K562 (cell line): ENCODE results near the gene ENDOD1.

ENCODE experiments used
- CREM ChIP-seq: IDR thresholded peaks from 2 replicates; pipeline ENCODE4 v1.6.1; 2014; ENCODE audit warnings: antibody characterized with exemption, low read depth
- ESRRA ChIP-seq: fragments of 450-650 bp; IDR thresholded peaks from 2 replicates; pipeline ENCODE4 v1.6.1; 2014; ENCODE audit warnings: low read depth, mild to moderate bottlenecking, moderate library complexity, borderline replicate concordance
- HNRNPH1 ChIP-seq: fragments of 200-400 bp; formaldehyde crosslinking; optimal IDR thresholded peaks from 2 replicates; pipeline ENCODE3; 2017; ENCODE audit warnings: low read depth, mild to moderate bottlenecking, low read length, moderate library complexity
- MAFF ChIP-seq: IDR thresholded peaks from 2 replicates; pipeline ENCODE4 v1.6.1; 2012; ENCODE audit warnings: low read length, improper control_type of control experiment
- POLR2A ChIP-seq: fragments of 450-650 bp; conservative IDR thresholded peaks from 2 replicates; pipeline ENCODE4 v1.6.1; 2016
- SIN3A ChIP-seq, 2 experiments: fragments of 150-350 bp in 1 of 2; IDR thresholded peaks; 2 replicates each; pipeline ENCODE4 v1.6.1; 2011 to 2016; ENCODE audit warnings: borderline replicate concordance in 2 of 2, low read depth in 2 of 2, low read length in 2 of 2, mild to moderate bottlenecking in 2 of 2, moderate library complexity in 2 of 2; ENCODE audit not compliant: control insufficient read depth in 1 of 2
- SOX6 ChIP-seq: fragments of 450-650 bp; IDR thresholded peaks from 2 replicates; pipeline ENCODE4 v1.6.1; 2014; ENCODE audit warnings: mild to moderate bottlenecking
- YY1 ChIP-seq, 3 experiments: IDR thresholded peaks; 2 replicates each; pipeline ENCODE4 v1.6.1; 2011; ENCODE audit warnings: low read length in 2 of 3, mild to moderate bottlenecking in 2 of 3, moderate library complexity in 2 of 3, borderline replicate concordance in 1 of 3, control low read depth in 1 of 3, low read depth in 1 of 3; ENCODE audit not compliant: insufficient read depth in 3 of 3, insufficient replicate concordance in 2 of 3, control insufficient read depth in 1 of 3, insufficient read length in 1 of 3; ENCODE audit errors: extremely low read depth in 1 of 3
- ZNF274 ChIP-seq: IDR thresholded peaks from 2 replicates; pipeline ENCODE4 v1.6.1; 2011; ENCODE audit warnings: low read depth, mild to moderate bottlenecking, low read length, moderate library complexity, borderline replicate concordance
- TF ChIP-seq, protein P1 (sequence below): fragments of 450-650 bp; conservative IDR thresholded peaks from 2 replicates; pipeline ENCODE4 v1.6.1; 2016; ENCODE audit warnings: missing genetic modification characterization, low read depth, mild to moderate bottlenecking, control low read depth, missing compliant biosample characterization
- TF ChIP-seq, protein P2 (sequence below): fragments of 450-650 bp; conservative IDR thresholded peaks from 2 replicates; pipeline ENCODE4 v1.6.1; 2016; ENCODE audit warnings: missing genetic modification characterization, low read depth, mild to moderate bottlenecking, missing compliant biosample characterization, moderate library complexity
- TF ChIP-seq, protein P3 (sequence below): fragments of 450-650 bp; formaldehyde crosslinking; IDR thresholded peaks from 2 replicates; pipeline ENCODE4 v1.4.0; 2022; ENCODE audit warnings: missing genetic modification characterization
- TF ChIP-seq, protein P4 (sequence below): fragments of 150-350 bp; IDR thresholded peaks from 2 replicates; pipeline ENCODE4 v1.6.1; 2014; ENCODE audit warnings: low read depth, mild to moderate bottlenecking, low read length, borderline replicate concordance

DNA sequence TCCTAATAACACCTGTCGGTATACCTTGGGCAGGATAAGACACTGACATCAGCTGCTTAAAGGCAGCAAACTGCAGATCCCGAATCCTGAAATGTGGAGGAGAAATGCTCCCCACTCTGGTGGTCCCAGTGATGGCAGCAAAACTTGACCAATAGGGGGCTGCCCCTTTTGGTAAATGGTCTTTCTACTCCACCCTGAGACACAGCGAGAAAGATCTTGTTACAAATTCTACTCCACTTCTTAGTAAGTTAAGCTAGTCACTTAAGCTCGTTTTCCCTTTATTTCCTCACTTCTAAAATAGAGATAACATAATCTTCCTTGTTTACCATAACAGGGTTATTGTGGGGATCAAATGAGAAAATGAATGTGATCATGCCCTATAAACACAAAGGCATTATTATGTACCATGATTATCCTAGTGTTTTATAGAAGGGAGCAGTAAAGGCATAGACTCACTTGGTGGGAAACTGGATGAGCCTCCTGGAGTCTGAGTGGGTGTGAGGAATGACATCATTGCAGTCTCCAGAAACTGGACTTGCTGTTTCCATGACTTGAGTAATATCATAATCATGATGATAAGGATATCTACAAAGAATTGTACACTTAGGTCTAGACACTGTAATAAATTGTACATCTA lies 50.9 kb downstream of the ENDOD1 start:
- TF ChIP-seq, protein P1, sequence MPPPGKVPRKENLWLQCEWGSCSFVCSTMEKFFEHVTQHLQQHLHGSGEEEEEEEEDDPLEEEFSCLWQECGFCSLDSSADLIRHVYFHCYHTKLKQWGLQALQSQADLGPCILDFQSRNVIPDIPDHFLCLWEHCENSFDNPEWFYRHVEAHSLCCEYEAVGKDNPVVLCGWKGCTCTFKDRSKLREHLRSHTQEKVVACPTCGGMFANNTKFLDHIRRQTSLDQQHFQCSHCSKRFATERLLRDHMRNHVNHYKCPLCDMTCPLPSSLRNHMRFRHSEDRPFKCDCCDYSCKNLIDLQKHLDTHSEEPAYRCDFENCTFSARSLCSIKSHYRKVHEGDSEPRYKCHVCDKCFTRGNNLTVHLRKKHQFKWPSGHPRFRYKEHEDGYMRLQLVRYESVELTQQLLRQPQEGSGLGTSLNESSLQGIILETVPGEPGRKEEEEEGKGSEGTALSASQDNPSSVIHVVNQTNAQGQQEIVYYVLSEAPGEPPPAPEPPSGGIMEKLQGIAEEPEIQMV = no peak
- TF ChIP-seq YY1 (IDR thresholded peaks at IDR 0.05; ENCODE audit: borderline replicate concordance in 1 of 3, control insufficient read depth in 1 of 3, extremely low read depth in 1 of 3, insufficient read depth in 3 of 3, insufficient read length in 1 of 3, insufficient replicate concordance in 2 of 3, low read depth in 1 of 3, low read length in 2 of 3) (no peak), CREM (0 out of 2 replicates have a peak, but pooled peaks have one; percentile 11), HNRNPH1 (no peak), SIN3A (IDR thresholded peaks at IDR 0.05; ENCODE audit: borderline replicate concordance in 2 of 2, control insufficient read depth in 1 of 2, low read depth in 2 of 2, low read length in 2 of 2) (no peak), ZNF274 (no peak), SOX6 (no peak), ESRRA (no peak), POLR2A (no peak), MAFF (no peak)
- TF ChIP-seq, protein P2, sequence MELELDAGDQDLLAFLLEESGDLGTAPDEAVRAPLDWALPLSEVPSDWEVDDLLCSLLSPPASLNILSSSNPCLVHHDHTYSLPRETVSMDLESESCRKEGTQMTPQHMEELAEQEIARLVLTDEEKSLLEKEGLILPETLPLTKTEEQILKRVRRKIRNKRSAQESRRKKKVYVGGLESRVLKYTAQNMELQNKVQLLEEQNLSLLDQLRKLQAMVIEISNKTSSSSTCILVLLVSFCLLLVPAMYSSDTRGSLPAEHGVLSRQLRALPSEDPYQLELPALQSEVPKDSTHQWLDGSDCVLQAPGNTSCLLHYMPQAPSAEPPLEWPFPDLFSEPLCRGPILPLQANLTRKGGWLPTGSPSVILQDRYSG (tag) = no peak
- TF ChIP-seq, protein P3, sequence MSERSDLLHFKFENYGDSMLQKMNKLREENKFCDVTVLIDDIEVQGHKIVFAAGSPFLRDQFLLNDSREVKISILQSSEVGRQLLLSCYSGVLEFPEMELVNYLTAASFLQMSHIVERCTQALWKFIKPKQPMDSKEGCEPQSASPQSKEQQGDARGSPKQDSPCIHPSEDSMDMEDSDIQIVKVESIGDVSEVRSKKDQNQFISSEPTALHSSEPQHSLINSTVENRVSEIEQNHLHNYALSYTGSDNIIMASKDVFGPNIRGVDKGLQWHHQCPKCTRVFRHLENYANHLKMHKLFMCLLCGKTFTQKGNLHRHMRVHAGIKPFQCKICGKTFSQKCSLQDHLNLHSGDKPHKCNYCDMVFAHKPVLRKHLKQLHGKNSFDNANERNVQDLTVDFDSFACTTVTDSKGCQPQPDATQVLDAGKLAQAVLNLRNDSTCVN (CRISPR knock-in tag) = no peak
- TF ChIP-seq, protein P4, sequence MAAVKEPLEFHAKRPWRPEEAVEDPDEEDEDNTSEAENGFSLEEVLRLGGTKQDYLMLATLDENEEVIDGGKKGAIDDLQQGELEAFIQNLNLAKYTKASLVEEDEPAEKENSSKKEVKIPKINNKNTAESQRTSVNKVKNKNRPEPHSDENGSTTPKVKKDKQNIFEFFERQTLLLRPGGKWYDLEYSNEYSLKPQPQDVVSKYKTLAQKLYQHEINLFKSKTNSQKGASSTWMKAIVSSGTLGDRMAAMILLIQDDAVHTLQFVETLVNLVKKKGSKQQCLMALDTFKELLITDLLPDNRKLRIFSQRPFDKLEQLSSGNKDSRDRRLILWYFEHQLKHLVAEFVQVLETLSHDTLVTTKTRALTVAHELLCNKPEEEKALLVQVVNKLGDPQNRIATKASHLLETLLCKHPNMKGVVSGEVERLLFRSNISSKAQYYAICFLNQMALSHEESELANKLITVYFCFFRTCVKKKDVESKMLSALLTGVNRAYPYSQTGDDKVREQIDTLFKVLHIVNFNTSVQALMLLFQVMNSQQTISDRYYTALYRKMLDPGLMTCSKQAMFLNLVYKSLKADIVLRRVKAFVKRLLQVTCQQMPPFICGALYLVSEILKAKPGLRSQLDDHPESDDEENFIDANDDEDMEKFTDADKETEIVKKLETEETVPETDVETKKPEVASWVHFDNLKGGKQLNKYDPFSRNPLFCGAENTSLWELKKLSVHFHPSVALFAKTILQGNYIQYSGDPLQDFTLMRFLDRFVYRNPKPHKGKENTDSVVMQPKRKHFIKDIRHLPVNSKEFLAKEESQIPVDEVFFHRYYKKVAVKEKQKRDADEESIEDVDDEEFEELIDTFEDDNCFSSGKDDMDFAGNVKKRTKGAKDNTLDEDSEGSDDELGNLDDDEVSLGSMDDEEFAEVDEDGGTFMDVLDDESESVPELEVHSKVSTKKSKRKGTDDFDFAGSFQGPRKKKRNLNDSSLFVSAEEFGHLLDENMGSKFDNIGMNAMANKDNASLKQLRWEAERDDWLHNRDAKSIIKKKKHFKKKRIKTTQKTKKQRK = no peak
